Ascending aorta (tissue), 2 donors: ENCODE results near the gene PLEKHG5. TPM values are rescaled to one million over a fixed set of nuclear protein-coding genes. Genes with fewer than 3 reads are reported as not detected.
"Not testable (repeated sequence)": the region's sequence is repeated elsewhere in the genome, so short reads cannot be mapped to it uniquely, and the experiment has no call there.

Experiments used
- DNase-seq, 2 donors: peaks; one replicate each; pipeline ENCODE4 v3.0.0-alpha.2; 2019; ENCODE audit warnings: low spot score in 2 of 2
- H3K27ac ChIP-seq, 2 donors: fragments of 200-600 bp; sonication (generic); one replicate each; pipeline ENCODE4 v1.5.1; 2016 to 2017; ENCODE audit warnings: mild to moderate bottlenecking in 1 of 2
- H3K27me3 ChIP-seq: fragments of 200-600 bp; sonication (generic); one replicate; pipeline ENCODE4 v1.5.1; 2017
- H3K36me3 ChIP-seq, 2 donors: fragments of 200-600 bp; sonication (generic); one replicate each; pipeline ENCODE4 v1.5.1; 2016
- H3K4me1 ChIP-seq, 2 donors: fragments of 200-600 bp; sonication (generic); one replicate each; pipeline ENCODE4 v1.5.1; 2016 to 2017; ENCODE audit warnings: mild to moderate bottlenecking in 1 of 2
- H3K4me3 ChIP-seq, 2 donors: fragments of 200-600 bp; sonication (generic); one replicate each; pipeline ENCODE4 v1.5.1; 2016 to 2017; ENCODE audit warnings: mild to moderate bottlenecking in 1 of 2
- H3K9me3 ChIP-seq, 2 donors: fragments of 200-600 bp; sonication (generic); one replicate each; pipeline ENCODE4 v1.5.1; 2016
- intact Hi-C: fragments of 100-400 bp; cut with DNase I; formaldehyde crosslinking; loops from one replicate; pipeline ENCODE4 v1.15.1; 2023
- total RNA-seq: library from RNA; depleted of rRNA; stranded (reverse); fragments of >200 nt; gene quantifications from one replicate; pipeline ENCODE4 v1.1.0, GENCODE V29; 2016
- TF ChIP-seq, protein P1 (sequence below), 3 experiments: fragments of 200-600 bp in 2 of 3; fragments of 450-650 bp in 1 of 3; sonication (generic) in 2 of 3; IDR thresholded peaks; one replicate each; pipeline ENCODE4 v1.5.1; 2016 to 2019; ENCODE audit warnings: antibody characterized with exemption in 3 of 3, mild to moderate bottlenecking in 1 of 3, moderate library complexity in 1 of 3

PLEKHG5 gene
- total RNA-seq, 1 donor from 2014 or later = 11.4 TPM

DNA sequence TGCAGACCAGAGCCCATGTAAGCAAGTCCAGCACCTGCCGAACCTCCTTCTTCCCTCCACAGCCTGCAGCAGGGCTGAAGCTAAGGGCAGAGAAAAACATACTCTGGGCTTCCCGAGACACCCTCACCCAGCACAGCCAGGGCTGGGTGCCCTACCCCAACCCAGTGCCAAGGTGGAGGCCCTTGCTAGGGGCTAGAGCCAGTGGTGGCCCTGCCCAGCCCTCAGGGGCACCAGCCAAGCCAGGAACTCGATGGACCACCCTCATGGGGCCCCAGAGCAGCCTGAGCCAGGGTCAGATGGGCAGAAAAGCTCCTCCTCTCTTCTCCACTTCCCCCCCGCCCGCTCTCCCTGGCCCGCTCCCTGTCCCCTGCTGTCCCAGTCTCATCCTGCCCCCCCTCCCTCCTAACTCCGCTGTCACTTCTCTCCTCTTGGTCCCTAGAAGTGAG is 41.4 kb downstream of the PLEKHG5 start:
- TF ChIP-seq, protein P1, sequence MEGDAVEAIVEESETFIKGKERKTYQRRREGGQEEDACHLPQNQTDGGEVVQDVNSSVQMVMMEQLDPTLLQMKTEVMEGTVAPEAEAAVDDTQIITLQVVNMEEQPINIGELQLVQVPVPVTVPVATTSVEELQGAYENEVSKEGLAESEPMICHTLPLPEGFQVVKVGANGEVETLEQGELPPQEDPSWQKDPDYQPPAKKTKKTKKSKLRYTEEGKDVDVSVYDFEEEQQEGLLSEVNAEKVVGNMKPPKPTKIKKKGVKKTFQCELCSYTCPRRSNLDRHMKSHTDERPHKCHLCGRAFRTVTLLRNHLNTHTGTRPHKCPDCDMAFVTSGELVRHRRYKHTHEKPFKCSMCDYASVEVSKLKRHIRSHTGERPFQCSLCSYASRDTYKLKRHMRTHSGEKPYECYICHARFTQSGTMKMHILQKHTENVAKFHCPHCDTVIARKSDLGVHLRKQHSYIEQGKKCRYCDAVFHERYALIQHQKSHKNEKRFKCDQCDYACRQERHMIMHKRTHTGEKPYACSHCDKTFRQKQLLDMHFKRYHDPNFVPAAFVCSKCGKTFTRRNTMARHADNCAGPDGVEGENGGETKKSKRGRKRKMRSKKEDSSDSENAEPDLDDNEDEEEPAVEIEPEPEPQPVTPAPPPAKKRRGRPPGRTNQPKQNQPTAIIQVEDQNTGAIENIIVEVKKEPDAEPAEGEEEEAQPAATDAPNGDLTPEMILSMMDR (IDR thresholded peaks at IDR 0.05) = no peak
- intact Hi-C loops = no loop called here
- Histone ChIP-seq H3K9me3 (no peaks in the 10 kb centered on the region), H3K27ac (no peak overlapping the region), H3K36me3 (no peaks in the 10 kb centered on the region), H3K27me3 (peaks cover 25% of the 10 kb centered on the region), H3K4me3 (no peak overlapping the region), H3K4me1 (peaks cover 0 to 3% of the 10 kb centered on the region in 2 donors)
- DNase-seq = no peak

- Histone ChIP-seq H3K4me3 (peak overlapping the region; percentile 2 to 58), H3K27ac (no peak overlapping the region), H3K27me3 (peaks cover 25% of the 10 kb centered on the region), H3K9me3 (no peaks in the 10 kb centered on the region), H3K4me1 (peaks cover 0 to 3% of the 10 kb centered on the region in 2 donors), H3K36me3 (no peaks in the 10 kb centered on the region)
- TF ChIP-seq, protein P1 (IDR thresholded peaks at IDR 0.05) = no peak
- DNase-seq = no peak
- intact Hi-C loops = no loop called here
Observed at GRCh38 chr1:6448749-6449631, 42.5 kb downstream of the PLEKHG5 start.

GRCh38 chr1:6447818-6448748 is 43.4 kb downstream of the PLEKHG5 start:
- Histone ChIP-seq H3K9me3 (no peaks in the 10 kb centered on the region), H3K27me3 (peaks cover 25% of the 10 kb centered on the region), H3K27ac (no peak overlapping the region), H3K4me3 (peak overlapping the region; percentile 2 to 58), H3K4me1 (peaks cover 0 to 3% of the 10 kb centered on the region in 2 donors), H3K36me3 (no peaks in the 10 kb centered on the region)
- TF ChIP-seq, protein P1 (IDR thresholded peaks at IDR 0.05) = no peak
- intact Hi-C loops = no loop called here
- DNase-seq = no peak

GRCh38 chr1:6447016-6447817 is 44.2 kb downstream of the PLEKHG5 start:
- no peak overlapping the region for H3K27ac ChIP-seq
- intact Hi-C loops = no loop called here
- H3K4me3 ChIP-seq = no peak overlapping the region
- TF ChIP-seq, protein P1 (IDR thresholded peaks at IDR 0.05) = no peak
- no peaks in the 10 kb centered on the region for H3K9me3 ChIP-seq
- H3K36me3 ChIP-seq = no peaks in the 10 kb centered on the region
- peaks cover 25% of the 10 kb centered on the region for H3K27me3 ChIP-seq
- peaks cover 0 to 3% of the 10 kb centered on the region in 2 donors for H3K4me1 ChIP-seq
- no peak for DNase-seq

- H3K27me3 ChIP-seq = peaks cover 23% of the 10 kb centered on the region
- peaks cover 0 to 3% of the 10 kb centered on the region in 2 donors for H3K4me1 ChIP-seq
- intact Hi-C loops = no loop called here
- H3K36me3 ChIP-seq = no peaks in the 10 kb centered on the region
- DNase-seq = no peak
- H3K27ac ChIP-seq = no peak overlapping the region
- no peak overlapping the region for H3K4me3 ChIP-seq
- no peaks in the 10 kb centered on the region for H3K9me3 ChIP-seq
- TF ChIP-seq, protein P1 (IDR thresholded peaks at IDR 0.05) = no peak
Observed at GRCh38 chr1:6446665-6447015, 44.8 kb downstream of the PLEKHG5 start.

- H3K4me1 ChIP-seq, DNase-seq, H3K4me3 ChIP-seq, intact Hi-C loops, H3K9me3 ChIP-seq, H3K27ac ChIP-seq, H3K36me3 ChIP-seq: not testable (repeated sequence)
- H3K27me3 ChIP-seq = peaks cover 21% of the 10 kb centered on the region
Observed at GRCh38 chr1:6445929-6446328, 45.5 kb downstream of the PLEKHG5 start.
